H9 (cell line): ENCODE data around the gene SEC61A1. TPM values are rescaled to one million over a fixed set of nuclear protein-coding genes. Genes with fewer than 3 reads are reported as not detected.

Source experiments
- DNase-seq: peaks from one replicate; pipeline ENCODE4 v3.0.0-alpha.2; 2017
- H2AFZ ChIP-seq: one replicate; pipeline ENCODE4 v1.6.1; 2013; ENCODE audit warnings: mild to moderate bottlenecking, low read length, control low read depth, moderate library complexity
- H2AK5ac ChIP-seq: 2 replicates; pipeline ENCODE4 v1.6.1; 2013; ENCODE audit warnings: low read length, control low read depth, mixed read lengths; ENCODE audit not compliant: insufficient read length
- H2BK120ac ChIP-seq: one replicate; pipeline ENCODE4 v1.6.1; 2013; ENCODE audit warnings: low read depth, mild to moderate bottlenecking, low read length, control low read depth, inconsistent platforms; ENCODE audit not compliant: poor library complexity, severe bottlenecking
- H2BK12ac ChIP-seq: 2 replicates; pipeline ENCODE4 v1.6.1; 2013; ENCODE audit warnings: low read length, control low read depth, mixed read lengths, low read depth; ENCODE audit not compliant: insufficient read length
- H2BK15ac ChIP-seq: 2 replicates; pipeline ENCODE4 v1.6.1; 2013; ENCODE audit warnings: low read depth, low read length, control low read depth
- H2BK20ac ChIP-seq: one replicate; pipeline ENCODE4 v1.6.1; 2013; ENCODE audit warnings: low read depth, mild to moderate bottlenecking, low read length, control low read depth, inconsistent platforms; ENCODE audit not compliant: poor library complexity, severe bottlenecking
- H2BK5ac ChIP-seq: 2 replicates; pipeline ENCODE4 v1.6.1; 2013; ENCODE audit warnings: low read length, control low read depth, mixed read lengths; ENCODE audit not compliant: insufficient read length
- H3K14ac ChIP-seq: 2 replicates; pipeline ENCODE4 v1.6.1; 2013; ENCODE audit warnings: low read length, control low read depth; ENCODE audit not compliant: insufficient read depth
- H3K18ac ChIP-seq: 2 replicates; pipeline ENCODE4 v1.6.1; 2013; ENCODE audit warnings: low read depth, mild to moderate bottlenecking, mixed read lengths, low read length, control low read depth; ENCODE audit not compliant: insufficient read length
- H3K23ac ChIP-seq: 2 replicates; pipeline ENCODE4 v1.6.1; 2013; ENCODE audit warnings: low read length, control low read depth, mixed read lengths, low read depth; ENCODE audit not compliant: insufficient read length
- H3K23me2 ChIP-seq: 2 replicates; pipeline ENCODE4 v1.6.1; 2013; ENCODE audit warnings: low read depth, mild to moderate bottlenecking, mixed read lengths, low read length, control low read depth; ENCODE audit not compliant: insufficient read length, poor library complexity, severe bottlenecking
- H3K27ac ChIP-seq: 2 replicates; pipeline ENCODE4 v1.5.1; 2013; ENCODE audit warnings: low read length, control low read depth, mixed read lengths, low read depth; ENCODE audit not compliant: insufficient read length
- H3K27me3 ChIP-seq: 2 replicates; pipeline ENCODE4 v1.6.1; 2013; ENCODE audit warnings: low read length, control low read depth, inconsistent platforms; ENCODE audit not compliant: insufficient read depth
- H3K4ac ChIP-seq: 2 replicates; pipeline ENCODE4 v1.6.1; 2013; ENCODE audit warnings: low read depth, mild to moderate bottlenecking, control low read depth, inconsistent platforms, low read length, moderate library complexity
- H3K4me1 ChIP-seq: 2 replicates; pipeline ENCODE4 v1.6.1; 2013; ENCODE audit warnings: low read length, control low read depth, inconsistent platforms; ENCODE audit not compliant: insufficient read depth
- H3K4me2 ChIP-seq: 2 replicates; pipeline ENCODE4 v1.6.1; 2013; ENCODE audit warnings: low read length, control low read depth, mixed read lengths; ENCODE audit not compliant: insufficient read length, insufficient read depth
- H3K56ac ChIP-seq: 2 replicates; pipeline ENCODE4 v1.6.1; 2013; ENCODE audit warnings: low read depth, mild to moderate bottlenecking, mixed read lengths, low read length, control low read depth; ENCODE audit not compliant: insufficient read length
- H3K79me1 ChIP-seq: 2 replicates; pipeline ENCODE4 v1.6.1; 2013; ENCODE audit warnings: low read depth, mild to moderate bottlenecking, moderate library complexity, low read length, control low read depth, inconsistent platforms; ENCODE audit not compliant: insufficient read depth, poor library complexity, severe bottlenecking
- H3K79me2 ChIP-seq: 2 replicates; pipeline ENCODE4 v1.6.1; 2013; ENCODE audit warnings: low read length, control low read depth, inconsistent platforms; ENCODE audit not compliant: insufficient read depth
- H3K9ac ChIP-seq: 2 replicates; pipeline ENCODE4 v1.6.1; 2013; ENCODE audit warnings: low read length, control low read depth, mixed read lengths; ENCODE audit not compliant: insufficient read length; ENCODE audit errors: extremely low read depth
- H3K9me3 ChIP-seq: one replicate; pipeline ENCODE4 v1.6.1; 2013; ENCODE audit warnings: low read depth, low read length, inconsistent platforms; ENCODE audit not compliant: control insufficient read depth
- H3T11ph ChIP-seq: one replicate; pipeline ENCODE4 v1.6.1; 2013; ENCODE audit warnings: mild to moderate bottlenecking, low read length, control low read depth, inconsistent platforms
- H4K20me1 ChIP-seq: one replicate; pipeline ENCODE4 v1.6.1; 2013; ENCODE audit not compliant: control insufficient read depth, insufficient read length, insufficient read depth
- H4K5ac ChIP-seq: 2 replicates; pipeline ENCODE4 v1.6.1; 2013; ENCODE audit warnings: low read depth, mild to moderate bottlenecking, mixed read lengths, low read length, control low read depth; ENCODE audit not compliant: insufficient read length
- H4K8ac ChIP-seq: replicated peaks from 2 replicates; pipeline ENCODE4 v1.6.1; 2013; ENCODE audit warnings: low read length, control low read depth, mixed read lengths, low read depth; ENCODE audit not compliant: insufficient read length
- H4K91ac ChIP-seq: 2 replicates; pipeline ENCODE4 v1.6.1; 2013; ENCODE audit warnings: low read depth, mild to moderate bottlenecking, moderate library complexity, mixed read lengths, low read length, control low read depth; ENCODE audit not compliant: insufficient read length
- H3K27ac Mint-ChIP-seq, 3 experiments: 2 replicates in 2 of 3; 3 replicates in 1 of 3; pipeline ENCODE4 v1.8.0; 2020 to 2021; ENCODE audit warnings: mixed read lengths in 3 of 3, mild to moderate bottlenecking in 1 of 3, moderate library complexity in 1 of 3
- H3K27me3 Mint-ChIP-seq: 2 replicates; pipeline ENCODE4 v1.8.0; 2021; ENCODE audit warnings: low read depth, mild to moderate bottlenecking, moderate library complexity, mixed read lengths
- H3K36me3 Mint-ChIP-seq, 3 experiments: 2 replicates in 2 of 3; 3 replicates in 1 of 3; pipeline ENCODE4 v1.8.0; 2020 to 2021; ENCODE audit warnings: low read depth in 3 of 3, mixed read lengths in 3 of 3; ENCODE audit not compliant: insufficient read depth in 1 of 3
- H3K4me1 Mint-ChIP-seq, 2 experiments: 2 replicates each; pipeline ENCODE4 v1.8.0; 2020; ENCODE audit warnings: mixed read lengths in 2 of 2
- H3K4me3 Mint-ChIP-seq, 2 experiments: 2 replicates in 1 of 2; 3 replicates in 1 of 2; pipeline ENCODE4 v1.8.0; 2020 to 2021; ENCODE audit warnings: mild to moderate bottlenecking in 2 of 2, mixed read lengths in 2 of 2, moderate library complexity in 1 of 2
- H3K9me3 Mint-ChIP-seq, 2 experiments: 2 replicates in 1 of 2; 3 replicates in 1 of 2; pipeline ENCODE4 v1.8.0; 2020; ENCODE audit warnings: mild to moderate bottlenecking in 2 of 2, mixed read lengths in 2 of 2, moderate library complexity in 1 of 2
- CTCF ChIP-seq: fragments of 200-600 bp; sonication (generic); conservative IDR thresholded peaks from 3 replicates; pipeline ENCODE4 v1.8.0; 2021; ENCODE audit warnings: antibody characterized with exemption, mild to moderate bottlenecking
- WGBS: extraction: QIAGEN DNeasy Blood & Tissue Kit; methylation state at CpG from one replicate; pipeline ENCODE4 v1.1.7; 2013; ENCODE audit warnings: missing lambda C conversion rate, low lambda C conversion rate, mixed read lengths; ENCODE audit not compliant: insufficient read length; ENCODE audit errors: extremely low coverage; 5-methylcytosine and 5-hydroxymethylcytosine counted together
- total RNA-seq: library from RNA; stranded (reverse); gene quantifications from 2 replicates; pipeline ENCODE4 v1.2.1, GENCODE V29; 2021

Gene SEC61A1
- total RNA-seq, 1 experiment from 2014 or later: 146 TPM

GRCh38 chr3:128053614-128054013 is 1.4 kb downstream of the SEC61A1 start:
- DNase-seq: no peak
- Histone ChIP-seq H4K8ac (no peak overlapping the region), H3K14ac (no peak overlapping the region), H2BK120ac (no peak overlapping the region), H3K4me1 (no peaks in the 10 kb centered on the region), H3K18ac (no peak overlapping the region), H3K79me2 (peaks cover 10% of the 10 kb centered on the region; the same call in 1 of the 2 replicates), H3K9me3 (no peaks in the 10 kb centered on the region), H3K4ac (no peak overlapping the region), H4K91ac (no peak overlapping the region), H2BK20ac (no peak overlapping the region), H2AFZ (no peak overlapping the region), H2AK5ac (no peak overlapping the region), H3K4me2 (peak overlapping the region; percentile 99), H3K23me2 (peaks cover 10% of the 10 kb centered on the region), H4K20me1 (no peaks in the 10 kb centered on the region), H3T11ph (no peak overlapping the region), H4K5ac (no peak overlapping the region), H3K27ac (no peak overlapping the region), H2BK12ac (no peak overlapping the region), H3K56ac (no peak overlapping the region), H3K27me3 (no peaks in the 10 kb centered on the region), H3K79me1 (peaks cover 7% of the 10 kb centered on the region), H2BK5ac (no peak overlapping the region), H3K9ac (no peak overlapping the region), H2BK15ac (no peak overlapping the region), H3K23ac (no peak overlapping the region)
- Mint-ChIP-seq H3K27me3 (no peaks in the 10 kb centered on the region), H3K27ac (no peak overlapping the region), H3K36me3 (peaks cover 14 to 54% (median 47%) of the 10 kb centered on the region in 3 experiments; a peak in 6 of 7 replicates), H3K4me3 (peak overlapping the region; percentile 92 to 99), H3K4me1 (peaks cover 20 to 26% of the 10 kb centered on the region in 2 experiments), H3K9me3 (no peaks in the 10 kb centered on the region; a peak in 1 of 5 replicates)
- no peak for TF ChIP-seq CTCF
- no CpG with 5 or more reads among the region's 6 CpGs for WGBS
